NCI-H1417 (cell line): ENCODE measurements around the gene C1orf105.
A peak's percentile ranks its signal among the peaks of the same experiment; 100 is the strongest.
"Not testable (repeated sequence)": the region's sequence is repeated elsewhere in the genome, so short reads cannot be mapped to it uniquely, and the experiment has no call there.

Experiments used
- DNase-seq, 3 experiments: peaks; one replicate each; lab custom pipeline; 2025; lab: John Stamatoyannopoulos, UW

Gene C1orf105

GRCh38 chr1:172487550-172487949 is 67.1 kb downstream of the C1orf105 start:
- DNase-seq, result no peak

- DNase-seq, result no peak
Measured at GRCh38 chr1:172488393-172488792, 67.9 kb downstream of the C1orf105 start.

GRCh38 chr1:172489847-172490246 is 69.4 kb downstream of the C1orf105 start:
- DNase-seq, result no peak

- DNase-seq, result no peak
Measured at GRCh38 chr1:172492421-172492820, 71.9 kb downstream of the C1orf105 start.

- no peak for DNase-seq
Measured at GRCh38 chr1:172494166-172494565, 73.7 kb downstream of the C1orf105 start.

- DNase-seq, result not testable (repeated sequence)
Measured at GRCh38 chr1:172496127-172496526, 75.6 kb downstream of the C1orf105 start.

GRCh38 chr1:172496678-172497077 is 76.2 kb downstream of the C1orf105 start:
- no peak for DNase-seq

- peak in 2 of 3 experiments; percentile 5 to 28 for DNase-seq
Measured at GRCh38 chr1:172497230-172497629, 76.7 kb downstream of the C1orf105 start.

- no peak for DNase-seq
Measured at GRCh38 chr1:172498857-172499256, 78.4 kb downstream of the C1orf105 start.

GRCh38 chr1:172499636-172500141 is 79.2 kb downstream of the C1orf105 start:
- peak in 1 of 3 experiments; percentile 33 for DNase-seq

- DNase-seq, result no peak
Measured at GRCh38 chr1:172500207-172500606, 79.7 kb downstream of the C1orf105 start.

GRCh38 chr1:172507741-172508140 is 87.3 kb downstream of the C1orf105 start:
- DNase-seq, result no peak

GRCh38 chr1:172510479-172510878 is 90.0 kb downstream of the C1orf105 start:
- DNase-seq, result no peak

GRCh38 chr1:172512591-172512990 is 92.1 kb downstream of the C1orf105 start:
- no peak for DNase-seq

- no peak for DNase-seq
Measured at GRCh38 chr1:172513479-172513878, 93.0 kb downstream of the C1orf105 start.

GRCh38 chr1:172514108-172514507 is 93.6 kb downstream of the C1orf105 start:
- DNase-seq, result no peak

GRCh38 chr1:172515436-172515835 is 95.0 kb downstream of the C1orf105 start:
- DNase-seq, result no peak

GRCh38 chr1:172515927-172516326 is 95.4 kb downstream of the C1orf105 start:
- no peak for DNase-seq

GRCh38 chr1:172517081-172517480 is 96.6 kb downstream of the C1orf105 start:
- no peak for DNase-seq

- DNase-seq, result no peak
Measured at GRCh38 chr1:172517545-172517944, 97.1 kb downstream of the C1orf105 start.
